ENCODE data around the gene SYNDIG1.
A peak's percentile ranks its signal among the peaks of the same experiment; 100 is the strongest.
"Not testable (repeated sequence)": the region's sequence is repeated elsewhere in the genome, so short reads cannot be mapped to it uniquely, and the experiment has no call there.

SYNDIG1 gene

DNA sequence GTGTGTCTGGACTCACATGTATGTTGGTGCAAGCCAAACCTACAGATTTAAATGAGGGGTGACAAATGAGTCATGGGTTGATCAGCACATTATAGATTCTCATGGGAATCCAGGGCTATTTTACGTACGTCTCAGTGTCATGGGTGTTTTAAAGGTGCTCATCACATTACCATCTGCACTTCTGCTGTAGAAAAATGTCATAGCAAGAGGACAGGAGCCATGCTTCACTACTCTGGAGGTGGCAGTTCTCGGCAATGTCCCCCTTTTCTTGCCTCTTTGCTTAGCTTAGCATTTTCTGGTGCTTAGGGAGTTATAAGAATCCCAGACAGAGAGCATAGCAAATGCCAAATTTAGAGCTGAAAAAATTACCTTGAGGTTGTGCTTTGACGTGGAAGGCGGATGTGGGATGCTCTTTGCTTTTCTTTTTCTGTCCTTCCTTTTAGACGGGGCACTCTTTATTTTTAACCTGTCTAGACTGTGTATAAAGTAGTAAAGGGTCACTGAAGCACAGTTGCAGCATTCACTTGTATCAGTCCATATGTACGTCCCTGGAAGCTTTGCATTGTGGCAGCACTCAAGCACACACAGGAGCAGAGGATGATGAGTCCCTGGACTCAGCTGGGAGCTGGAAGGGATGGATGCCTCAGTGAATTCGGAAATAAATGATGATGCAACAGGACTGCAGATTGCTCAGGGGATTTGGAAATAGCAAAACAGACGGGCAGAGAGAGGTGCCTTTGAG is 139.7 kb downstream of the SYNDIG1 start:
- no peak for DNase-seq (ENCODE audit: low spot score)

DNA sequence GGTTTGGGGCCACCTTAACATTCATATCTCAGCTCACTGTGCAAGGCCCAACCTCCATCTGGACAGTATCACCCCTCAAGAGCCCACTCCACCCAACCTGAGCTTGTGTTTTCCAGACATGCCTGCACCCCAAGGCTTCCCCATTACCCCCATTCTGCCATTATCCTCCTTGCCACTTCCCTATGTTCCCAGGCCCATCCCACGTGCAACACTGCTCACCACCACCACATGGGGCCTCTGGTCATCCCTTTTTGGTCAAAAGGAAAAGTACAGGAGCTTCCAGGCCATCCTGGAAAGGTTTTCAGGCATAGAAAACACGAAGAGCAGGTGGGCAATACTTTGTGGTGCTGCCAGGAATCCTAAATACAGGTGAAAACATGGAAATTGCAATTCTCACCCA is 140.3 kb downstream of the SYNDIG1 start:
- no peak for DNase-seq (ENCODE audit: low spot score)

DNA sequence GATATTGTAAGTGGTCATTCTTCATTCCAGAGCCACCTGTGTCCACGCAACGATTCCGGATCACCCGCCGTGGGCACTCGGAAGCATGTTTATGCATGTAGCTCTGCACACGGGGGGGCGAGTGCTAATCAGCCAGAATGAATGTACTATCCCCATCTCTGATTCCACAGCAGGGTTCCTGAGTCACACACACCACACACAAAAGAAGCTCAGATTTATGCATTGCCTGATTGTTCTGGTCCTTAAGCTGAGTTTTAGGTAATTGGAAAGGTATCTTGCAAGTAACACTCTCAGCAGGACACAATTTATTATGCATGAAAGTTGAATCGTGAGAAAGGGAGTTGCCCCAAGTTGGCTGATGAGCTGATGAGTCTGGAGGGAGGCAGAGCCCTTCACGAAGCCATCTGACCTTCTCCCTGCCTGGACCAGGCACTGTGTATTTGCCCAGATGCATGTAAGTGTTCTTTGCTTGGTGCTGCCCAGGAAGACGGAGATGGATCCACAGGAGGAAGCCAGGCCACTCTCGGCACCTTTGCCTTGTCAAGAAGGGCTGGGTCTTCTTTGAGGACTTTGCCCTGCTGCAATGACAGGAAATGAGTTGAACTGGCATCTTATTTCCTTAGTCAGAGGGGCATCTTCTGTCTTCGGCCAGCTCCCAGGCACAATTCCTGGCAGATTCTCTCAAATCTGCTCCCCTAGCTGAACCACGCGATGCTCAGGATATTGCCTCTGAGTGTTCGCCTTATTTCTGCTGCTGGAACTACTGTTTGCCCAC is 141.1 kb downstream of the SYNDIG1 start:
- DNase-seq (ENCODE audit: low spot score): no peak

DNA sequence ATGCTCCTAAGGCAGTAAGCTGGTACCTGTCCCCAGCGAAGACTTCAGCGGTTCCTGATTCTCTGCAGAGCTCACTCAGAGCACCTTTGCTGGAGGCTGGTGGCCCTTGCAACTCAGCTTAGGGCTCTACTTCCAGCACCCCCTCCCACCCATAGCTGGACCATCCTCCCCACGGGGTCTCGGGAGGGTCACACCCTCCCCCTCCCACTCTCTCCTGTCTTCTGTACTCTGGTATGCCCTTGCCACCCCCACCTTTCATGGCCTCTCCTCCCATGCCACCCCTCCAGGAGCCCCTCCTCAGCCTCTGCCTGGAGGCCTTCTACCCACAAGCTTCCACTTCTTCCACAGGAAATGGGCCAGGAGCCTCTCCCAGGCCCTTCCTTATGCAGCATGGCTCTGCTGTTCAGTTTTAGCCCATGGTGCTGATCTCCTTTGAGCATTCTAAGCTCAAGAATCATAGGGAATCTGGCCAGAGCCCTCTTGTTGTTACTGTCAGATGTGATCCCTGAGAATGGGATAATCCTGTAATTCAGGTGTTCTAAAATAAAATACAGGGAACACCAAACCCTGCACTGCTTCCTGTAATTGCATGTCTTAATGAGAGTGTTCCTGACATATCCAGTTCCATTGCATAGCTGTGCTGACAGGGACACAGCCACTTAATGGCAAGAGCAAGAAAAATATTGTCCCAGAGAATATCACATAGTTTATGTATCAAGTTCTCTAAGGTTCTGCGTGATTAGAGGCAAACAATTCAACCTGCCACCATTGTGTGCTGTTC is 142.1 kb downstream of the SYNDIG1 start:
- no peak for DNase-seq (ENCODE audit: low spot score)

DNA sequence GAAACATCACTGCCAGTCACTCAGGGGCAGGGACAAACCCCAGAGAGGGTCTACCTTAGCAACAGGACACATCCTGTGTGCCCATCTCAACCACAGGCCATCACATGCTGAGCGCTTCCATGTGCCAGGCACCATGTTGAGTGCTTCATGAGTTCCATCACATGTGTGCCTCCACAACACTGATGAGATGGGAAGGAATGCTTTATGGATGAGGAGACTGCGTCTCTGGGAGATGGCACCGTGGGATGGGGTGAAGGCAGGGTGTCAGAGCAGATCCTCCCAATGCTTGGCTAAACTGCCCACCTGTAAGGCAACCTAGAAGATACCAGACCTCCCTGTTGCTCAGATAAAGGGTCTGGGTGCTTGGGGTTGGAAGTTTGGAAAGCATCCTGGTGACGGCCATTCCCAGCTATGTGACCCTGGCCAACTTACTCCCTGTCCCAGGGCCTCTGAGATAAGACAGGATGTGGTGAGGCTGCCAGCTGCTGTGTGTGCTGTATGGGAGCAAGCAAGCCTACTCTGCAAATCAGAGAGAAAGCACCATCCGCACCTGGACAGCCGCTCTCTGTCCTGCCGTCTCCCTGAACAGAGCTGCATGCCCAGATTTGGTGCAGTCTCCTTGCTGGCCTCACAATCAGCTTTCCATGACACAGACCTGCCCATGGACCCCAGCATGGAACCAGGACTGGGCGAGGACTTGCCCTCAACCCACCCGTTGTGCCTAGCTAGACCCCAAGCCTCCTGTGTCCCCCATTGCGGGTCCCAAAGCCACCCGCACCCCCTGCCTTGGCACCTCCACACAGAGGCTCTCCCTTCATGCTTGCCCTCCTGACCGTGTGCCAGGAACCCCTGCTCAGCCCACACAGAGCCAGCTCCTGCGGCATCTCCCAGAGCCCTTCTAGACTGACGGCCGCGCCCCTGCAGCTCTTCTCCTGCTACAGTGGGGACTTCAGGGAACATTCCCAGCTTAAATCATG is 143.7 kb downstream of the SYNDIG1 start:
- DNase-seq (ENCODE audit: low spot score): no peak

DNA sequence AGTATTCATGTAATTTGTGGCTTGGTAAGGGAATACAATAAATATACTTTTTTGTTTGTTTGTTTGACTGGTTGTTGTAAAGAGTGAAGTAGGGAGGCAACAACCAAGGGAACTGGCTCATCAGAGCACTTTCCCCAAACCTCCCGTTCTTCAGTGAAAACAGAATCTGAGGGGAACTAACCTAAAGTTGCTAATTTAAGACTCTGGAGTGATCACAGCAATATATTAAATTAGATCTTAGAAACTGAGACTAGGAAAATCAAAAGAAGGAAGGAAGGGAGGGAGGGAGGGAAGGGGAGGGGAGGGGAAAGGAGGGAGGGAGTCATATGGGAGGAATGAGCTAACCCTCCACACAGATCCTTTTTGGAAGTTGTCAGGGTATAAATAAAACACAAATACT is 144.9 kb downstream of the SYNDIG1 start:
- DNase-seq (ENCODE audit: low spot score): no peak

DNA sequence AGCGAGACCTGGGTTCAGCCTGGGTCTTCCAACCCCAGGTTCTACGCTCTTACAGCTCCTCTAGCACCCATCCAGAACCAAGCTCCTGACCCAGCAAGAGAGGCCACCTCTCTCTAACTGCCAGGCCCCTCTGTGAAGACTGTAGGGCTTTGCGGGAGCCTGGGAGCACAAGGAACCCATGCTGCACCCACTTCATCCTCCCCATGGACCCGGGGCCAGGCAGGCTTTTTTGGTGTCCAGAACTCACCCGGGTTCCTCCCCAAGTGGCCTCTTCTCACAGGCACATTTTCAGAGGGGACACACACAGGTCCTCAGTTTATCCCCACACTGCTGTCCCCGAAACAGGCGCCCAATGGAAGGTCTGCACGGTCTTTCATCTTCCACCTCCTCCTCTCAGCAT is 145.9 kb downstream of the SYNDIG1 start:
- DNase-seq (ENCODE audit: low spot score): no peak

DNA sequence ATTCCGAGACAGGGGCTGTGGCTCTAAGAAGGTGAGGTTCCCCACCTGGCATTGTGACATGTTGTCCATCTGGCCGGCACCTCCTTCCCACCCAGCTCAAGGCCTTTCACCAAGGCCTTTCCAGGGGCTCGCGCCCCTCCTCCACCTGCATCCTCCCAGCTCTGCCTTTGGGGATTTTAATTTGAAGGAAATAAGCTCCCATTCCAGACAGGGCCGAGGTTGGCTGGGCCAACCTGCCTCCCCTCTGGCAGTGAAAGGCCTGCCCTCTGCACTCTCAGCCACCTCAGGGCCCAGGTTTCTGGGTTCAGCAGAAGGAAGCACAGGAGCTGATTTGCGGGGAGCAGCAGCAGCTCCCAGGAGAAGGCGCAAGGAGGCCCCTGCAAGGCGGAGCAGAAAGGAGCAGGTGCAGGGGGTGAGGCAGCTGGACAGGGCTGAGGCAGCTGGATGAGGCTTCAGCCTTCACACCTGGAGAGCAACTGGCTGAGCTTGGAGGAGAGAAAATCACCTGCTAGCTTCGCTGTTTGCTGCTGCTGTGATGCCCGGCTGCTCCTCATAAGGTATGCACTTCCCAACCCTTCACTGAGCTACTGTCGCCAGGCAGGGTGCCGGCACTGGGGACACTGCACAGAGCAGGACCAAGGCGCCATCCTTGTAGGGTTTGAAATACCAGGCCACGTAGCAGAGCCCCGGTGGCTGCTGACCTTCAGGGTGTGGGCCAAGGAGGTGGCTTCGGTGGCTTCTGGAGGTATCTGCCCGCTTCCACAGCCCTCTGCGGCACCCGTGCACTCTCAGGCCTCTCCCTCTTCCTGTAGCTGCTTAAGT is 147.0 kb downstream of the SYNDIG1 start:
- no peak for DNase-seq (ENCODE audit: low spot score)

DNA sequence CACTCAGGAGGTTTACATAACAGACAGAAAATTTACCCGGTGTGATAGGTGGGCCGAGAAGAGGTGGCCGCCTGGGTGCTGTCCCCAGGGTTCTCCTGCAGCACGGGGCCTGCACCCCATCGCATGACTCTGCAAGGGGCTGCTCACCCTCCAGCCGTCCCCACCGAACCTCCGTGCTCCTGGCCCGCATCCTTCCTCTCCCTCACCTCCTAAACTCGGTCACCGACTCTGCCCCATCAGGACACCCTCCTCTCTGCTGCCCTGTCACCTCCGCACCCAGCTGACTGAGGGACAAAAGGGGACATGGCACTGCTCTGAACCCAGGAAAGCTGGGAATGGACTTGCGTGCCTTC is 147.6 kb downstream of the SYNDIG1 start:
- no peak for DNase-seq (ENCODE audit: low spot score)

DNA sequence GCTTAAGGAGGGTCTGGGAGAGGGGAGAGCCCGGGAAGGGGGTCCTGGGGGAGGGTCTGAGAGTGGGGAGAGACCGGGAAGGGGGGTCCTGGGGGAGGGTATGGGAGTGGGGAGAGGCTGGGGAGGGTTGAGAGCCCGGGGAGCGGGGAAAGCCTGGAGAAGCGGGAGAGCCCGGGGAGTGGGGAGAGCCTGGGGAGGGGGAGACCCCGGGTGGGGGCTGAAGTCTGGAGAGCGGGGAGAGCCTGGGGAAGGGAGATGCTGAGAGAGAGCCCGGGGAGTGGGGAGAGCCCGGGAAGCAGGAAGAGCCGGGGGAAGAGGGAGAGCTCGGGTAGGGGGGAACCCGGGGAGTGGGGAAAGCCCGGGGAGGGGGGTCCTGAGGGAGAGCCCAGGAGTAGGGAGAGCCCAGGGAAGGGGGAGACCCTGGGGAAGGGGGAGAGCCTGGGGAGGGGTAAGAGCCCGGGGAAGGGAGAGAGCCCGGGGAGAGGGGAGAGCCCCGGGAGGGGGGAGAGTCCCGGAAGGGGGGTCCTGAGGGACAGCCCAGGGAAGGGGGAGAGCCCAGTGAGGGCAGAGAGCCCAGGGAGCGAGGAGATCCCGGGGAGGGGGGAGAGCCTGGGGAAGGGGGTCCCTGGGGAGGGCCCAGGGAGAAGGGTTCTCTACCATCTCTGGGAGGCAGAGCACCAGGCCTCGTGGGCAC is 148.5 kb downstream of the SYNDIG1 start:
- DNase-seq (ENCODE audit: low spot score): no peak

DNA sequence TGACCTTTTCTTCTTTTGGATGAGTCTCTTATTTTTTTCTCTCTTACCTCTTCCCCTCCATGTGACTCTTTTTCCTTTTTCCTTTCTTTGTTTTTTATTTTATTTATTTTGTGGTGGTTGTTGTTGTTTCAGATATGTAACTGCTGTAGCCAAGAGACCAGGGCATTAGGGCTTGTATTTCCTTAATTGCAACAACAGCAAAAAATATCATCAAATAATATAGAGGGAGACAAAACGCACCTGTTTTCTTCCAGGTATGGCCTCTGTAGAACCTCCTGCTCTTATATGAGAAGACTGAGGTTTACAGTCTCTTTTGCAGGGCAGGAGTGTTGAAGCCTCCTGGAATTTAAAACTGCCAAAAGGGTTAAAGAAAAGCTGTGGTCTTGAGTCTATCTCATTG is 149.3 kb downstream of the SYNDIG1 start:
- DNase-seq (ENCODE audit: low spot score): no peak

DNA sequence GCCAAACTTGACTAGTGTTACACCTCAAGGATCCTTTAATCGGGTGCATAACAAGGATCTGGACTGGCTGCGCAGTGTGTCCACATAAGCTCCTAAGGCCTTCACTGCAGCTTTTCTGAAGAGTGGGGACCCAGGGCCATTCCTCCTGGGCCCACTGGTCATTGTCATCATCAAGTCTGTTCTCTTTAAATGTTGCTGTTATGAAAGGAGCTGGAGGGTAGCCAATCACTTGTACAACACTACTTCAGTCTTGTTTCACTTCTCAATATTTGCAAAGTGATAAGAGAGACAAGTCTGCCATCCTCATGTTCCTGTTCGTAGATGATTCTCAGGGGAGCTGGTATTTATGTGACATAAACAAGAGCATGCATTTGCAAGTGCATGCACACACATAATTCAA is 149.8 kb downstream of the SYNDIG1 start:
- no peak for DNase-seq (ENCODE audit: low spot score)

DNA sequence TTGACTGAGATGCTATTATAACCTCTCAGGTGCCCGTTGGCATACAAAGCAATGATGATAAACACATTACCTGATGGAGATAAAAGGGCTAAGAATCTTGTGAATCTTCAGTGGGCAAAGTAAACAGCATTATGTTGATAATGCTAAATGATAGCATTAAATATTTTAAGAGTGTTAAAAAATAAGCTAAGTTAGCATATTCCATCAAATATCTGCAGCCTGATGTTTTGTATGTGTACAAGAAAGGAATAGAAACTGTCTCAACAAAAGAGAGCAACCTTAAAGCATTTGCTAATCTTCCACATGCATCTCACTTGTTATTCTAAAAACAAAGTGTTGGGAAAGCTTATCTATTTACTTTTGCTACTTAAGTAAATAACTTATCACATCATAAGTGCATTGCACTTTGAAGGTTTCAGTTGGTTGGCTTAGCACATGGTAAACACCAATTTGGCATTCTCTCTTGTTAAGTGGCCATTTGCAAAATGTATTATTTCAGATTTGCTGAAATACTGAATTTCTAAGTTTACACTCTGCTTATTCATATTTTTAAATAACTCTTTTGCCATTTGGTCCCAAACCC is 151.6 kb downstream of the SYNDIG1 start:
- no peak for DNase-seq (ENCODE audit: low spot score)

DNA sequence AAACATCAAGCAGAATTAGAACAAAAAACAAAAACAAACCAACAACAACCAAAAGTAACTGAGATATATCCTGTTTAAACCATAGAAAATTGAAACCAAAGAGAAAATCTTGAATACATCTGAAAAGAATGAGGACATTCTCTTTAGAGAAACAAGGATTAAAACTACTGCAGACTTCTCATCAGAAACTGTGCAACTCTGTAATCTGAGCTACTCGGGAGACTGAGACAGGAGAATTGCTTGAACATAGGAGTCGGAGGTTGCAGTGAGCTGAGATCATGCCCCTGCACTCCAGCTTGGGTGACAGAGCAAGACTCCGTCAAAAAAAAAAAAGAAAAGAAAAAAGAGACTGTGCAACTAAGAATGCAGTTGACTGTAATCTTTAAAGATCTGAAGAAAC is 153.4 kb downstream of the SYNDIG1 start:
- DNase-seq (ENCODE audit: low spot score): no peak

DNA sequence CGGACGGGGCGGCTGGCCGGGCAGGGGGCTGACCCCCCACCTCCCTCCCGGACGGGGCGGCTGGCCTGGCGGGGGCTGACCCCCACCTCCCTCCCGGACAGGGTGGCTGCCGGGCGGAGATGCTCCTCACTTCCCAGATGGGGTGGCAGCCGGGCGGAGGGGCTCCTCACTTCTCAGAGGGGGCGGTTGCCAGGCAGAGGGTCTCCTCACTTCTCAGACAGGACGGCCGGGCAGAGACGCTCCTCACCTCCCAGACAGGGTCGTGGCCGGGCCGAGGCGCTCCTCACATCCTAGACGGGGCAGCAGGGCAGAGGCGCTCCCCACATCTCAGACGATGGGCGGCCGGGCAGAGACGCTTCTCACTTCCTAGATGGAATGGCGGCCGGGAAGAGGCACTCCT is 156.7 kb downstream of the SYNDIG1 start:
- not testable (repeated sequence) for DNase-seq (ENCODE audit: low spot score)

DNA sequence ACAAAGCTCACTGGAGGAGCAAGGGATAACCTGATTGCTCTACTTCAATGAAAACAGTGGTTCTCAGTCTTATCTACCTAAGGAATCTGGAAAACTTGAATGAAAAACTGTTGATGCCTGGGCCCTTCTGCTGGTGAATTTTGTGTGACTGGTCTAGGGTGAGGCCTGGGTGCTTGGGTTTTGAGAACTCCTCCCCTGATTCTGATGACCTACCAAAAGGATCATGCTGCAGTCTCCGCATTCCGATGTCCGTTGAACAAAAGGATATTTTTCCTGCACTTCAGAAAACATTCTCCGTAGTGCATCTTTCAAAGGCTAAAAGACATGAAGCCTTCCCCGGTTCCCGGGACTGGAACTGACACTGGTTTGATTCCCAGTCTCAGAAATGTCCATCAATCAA is 157.9 kb downstream of the SYNDIG1 start:
- DNase-seq (ENCODE audit: low spot score): no peak

DNA sequence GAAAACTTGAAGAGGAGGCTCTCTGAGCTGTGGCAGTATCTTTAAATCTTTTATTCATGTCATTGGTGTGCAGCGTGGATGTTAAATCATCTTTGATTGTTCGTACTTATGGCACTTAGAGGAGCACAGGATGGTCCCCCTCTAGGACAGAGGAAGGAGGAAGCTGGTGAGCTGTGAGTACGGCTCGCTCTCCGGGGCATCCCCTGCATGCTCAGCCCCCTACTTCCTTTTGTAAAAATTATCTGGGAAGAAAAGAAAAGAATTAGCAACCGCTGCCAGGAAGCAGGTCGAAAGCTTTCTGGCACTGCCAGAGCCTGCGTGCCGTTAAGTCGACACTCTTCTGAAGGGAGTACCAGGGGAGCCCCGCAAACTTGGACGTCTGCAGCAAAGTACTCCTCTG is 158.5 kb downstream of the SYNDIG1 start:
- no peak for DNase-seq (ENCODE audit: low spot score)

DNA sequence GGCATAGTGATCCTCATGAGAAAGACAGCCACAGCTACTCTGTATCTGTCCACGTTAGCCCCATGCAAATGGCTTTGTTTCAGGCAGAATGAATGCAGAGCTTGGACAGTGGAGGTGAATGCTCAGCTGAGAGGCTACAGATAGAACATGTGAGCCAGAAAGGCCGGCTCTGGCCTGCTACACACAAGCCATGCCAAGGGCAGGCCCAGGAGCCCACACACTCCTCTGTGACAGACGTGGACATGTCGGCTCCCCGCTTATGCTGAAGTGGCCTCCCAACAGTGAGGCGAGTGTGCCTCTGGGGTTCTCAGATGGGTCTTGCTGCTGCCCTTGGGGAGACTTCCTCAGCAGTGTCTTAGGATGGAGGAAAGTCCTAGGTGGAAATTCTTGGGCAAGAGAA is 159.6 kb downstream of the SYNDIG1 start:
- no peak for DNase-seq (ENCODE audit: low spot score)

DNA sequence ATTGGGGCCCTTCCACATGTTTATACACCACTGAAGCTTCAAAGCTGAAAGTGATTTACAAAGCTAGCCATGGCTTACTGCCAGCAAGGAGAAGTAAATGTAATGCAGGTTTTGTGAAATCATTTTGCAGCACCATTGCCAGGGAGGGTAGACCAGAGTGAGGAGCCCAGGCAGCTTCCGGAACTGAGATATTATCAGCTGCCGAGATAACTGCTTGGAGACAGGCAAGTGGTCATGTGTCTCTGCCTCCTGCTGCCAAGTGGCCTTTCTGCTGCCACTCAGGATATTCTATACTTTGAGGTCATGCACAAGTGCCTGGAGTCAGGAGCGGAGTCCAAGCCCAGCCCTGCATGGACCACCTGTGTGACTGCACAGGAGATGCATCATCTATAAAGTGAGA is 160.2 kb downstream of the SYNDIG1 start:
- DNase-seq (ENCODE audit: low spot score): peak; percentile 86

Measured in SK-N-DZ (cell line).